ENCODE measurements around the gene ILK.

The ILK gene

DNA sequence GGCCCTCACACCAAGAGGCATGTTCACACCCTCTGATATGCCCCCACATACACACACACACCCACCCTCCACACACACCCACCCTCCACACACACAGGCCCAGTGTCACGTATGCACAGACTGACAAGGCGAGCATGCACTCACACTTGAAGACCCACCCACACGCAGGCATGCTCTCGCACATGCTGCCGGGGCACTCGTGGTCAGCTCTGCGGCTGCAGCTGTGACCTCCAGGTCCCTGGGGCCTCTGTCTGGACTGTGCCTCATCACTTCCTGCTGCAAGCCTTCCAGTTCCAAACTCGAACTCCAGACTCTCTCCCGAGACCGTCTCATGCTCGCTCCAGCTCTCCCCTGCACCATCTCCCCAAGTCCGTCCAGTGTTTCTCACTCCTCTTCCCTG lies 42.5 kb downstream of the ILK start:
- H3K36me3 Mint-ChIP-seq (ENCODE audit: low read depth) = no peaks in the 10 kb centered on the region
- no peaks in the 10 kb centered on the region for H3K27me3 Mint-ChIP-seq
- H3K9me3 Mint-ChIP-seq = no peaks in the 10 kb centered on the region
- no peak overlapping the region for H3K4me3 Mint-ChIP-seq
- no peaks in the 10 kb centered on the region for H3K4me1 Mint-ChIP-seq (ENCODE audit: low read depth)
- H3K27ac Mint-ChIP-seq = no peak overlapping the region

DNA sequence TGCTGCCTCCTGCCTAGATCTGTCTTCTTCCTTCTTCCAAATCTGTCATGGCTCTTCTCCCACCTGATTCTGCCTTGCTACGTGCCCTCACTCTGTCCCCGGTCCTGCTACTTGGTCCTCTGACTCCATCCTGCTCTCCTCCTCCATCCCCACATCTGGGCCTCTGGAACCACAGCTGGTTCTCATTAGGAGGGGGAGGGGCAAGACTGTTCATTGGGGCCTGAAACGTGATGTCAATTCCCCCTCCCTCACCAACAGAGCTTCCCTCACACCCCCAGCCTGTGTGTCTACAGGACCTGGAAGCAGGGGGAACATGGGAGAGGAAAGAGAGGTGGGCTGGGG lies 43.0 kb downstream of the ILK start:
- no peaks in the 10 kb centered on the region for H3K9me3 Mint-ChIP-seq
- H3K36me3 Mint-ChIP-seq (ENCODE audit: low read depth) = no peaks in the 10 kb centered on the region
- no peak overlapping the region for H3K4me3 Mint-ChIP-seq
- H3K27me3 Mint-ChIP-seq = no peaks in the 10 kb centered on the region
- no peaks in the 10 kb centered on the region for H3K4me1 Mint-ChIP-seq (ENCODE audit: low read depth)
- H3K27ac Mint-ChIP-seq = no peak overlapping the region

DNA sequence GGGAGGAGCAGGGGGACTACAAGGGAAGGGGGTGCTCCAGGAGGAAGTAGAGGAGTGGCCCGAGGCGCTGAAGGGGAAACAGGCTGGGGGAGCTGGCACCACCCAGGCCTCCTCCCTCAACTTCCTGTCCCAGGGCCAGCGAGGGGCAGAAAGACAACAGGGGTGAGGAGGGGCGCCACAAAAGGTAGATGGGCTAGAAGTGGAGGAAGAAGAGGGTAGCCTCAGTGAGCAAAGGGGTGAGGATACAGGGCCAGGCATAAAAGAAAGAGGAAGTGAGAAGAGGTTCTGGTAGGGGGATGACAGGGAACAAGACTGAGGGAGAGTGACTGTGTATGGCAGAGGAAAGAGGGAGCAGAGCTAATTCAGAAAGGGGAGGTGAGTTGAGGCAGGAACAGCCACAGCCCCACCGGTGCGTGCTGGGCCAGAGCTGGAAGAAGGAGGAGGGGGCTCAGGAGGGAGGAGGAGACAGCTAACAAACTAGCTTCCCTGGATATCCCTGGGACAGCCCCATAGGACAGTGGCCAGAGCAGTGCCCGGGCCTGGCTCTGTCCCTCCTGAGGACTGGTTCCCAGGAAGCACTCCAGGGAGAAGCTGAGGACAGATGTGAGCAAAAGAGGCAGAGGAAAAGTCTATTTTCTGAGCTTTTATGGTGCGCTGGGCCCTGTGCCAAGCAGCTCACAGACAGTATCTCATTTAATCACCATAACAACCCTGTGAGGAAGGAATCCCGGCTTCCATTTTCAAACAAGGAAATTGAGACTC lies 43.5 kb downstream of the ILK start:
- Mint-ChIP-seq H3K4me1 (ENCODE audit: low read depth) (no peaks in the 10 kb centered on the region), H3K4me3 (no peak overlapping the region), H3K36me3 (ENCODE audit: low read depth) (no peaks in the 10 kb centered on the region), H3K27me3 (no peaks in the 10 kb centered on the region), H3K9me3 (no peaks in the 10 kb centered on the region), H3K27ac (no peak overlapping the region)

- H3K4me1 Mint-ChIP-seq (ENCODE audit: low read depth) = no peaks in the 10 kb centered on the region
- H3K27me3 Mint-ChIP-seq = no peaks in the 10 kb centered on the region
- no peaks in the 10 kb centered on the region for H3K9me3 Mint-ChIP-seq
- H3K27ac Mint-ChIP-seq = no peak overlapping the region
- no peak overlapping the region for H3K4me3 Mint-ChIP-seq
- no peaks in the 10 kb centered on the region for H3K36me3 Mint-ChIP-seq (ENCODE audit: low read depth)
Measured at GRCh38 chr11:6647836-6648235, 44.3 kb downstream of the ILK start.

DNA sequence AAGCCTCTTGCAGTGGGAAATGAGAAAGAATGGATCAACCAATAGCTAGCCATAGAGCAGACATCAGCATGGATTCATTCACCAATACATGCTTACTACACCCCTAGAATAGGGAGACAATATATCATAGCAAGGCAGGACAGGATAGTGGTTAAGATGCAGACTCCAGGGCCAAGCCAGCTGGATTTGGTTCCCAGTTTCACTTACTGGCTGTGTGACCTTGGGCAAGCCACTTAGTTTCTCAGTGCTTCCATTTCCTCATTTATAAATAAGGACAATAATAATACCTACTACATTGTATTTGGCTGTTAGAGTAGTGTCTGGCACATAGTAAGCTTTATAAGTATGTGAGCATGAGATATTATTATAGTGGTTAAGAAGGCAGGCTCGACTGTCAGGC lies 44.9 kb downstream of the ILK start:
- H3K9me3 Mint-ChIP-seq = no peaks in the 10 kb centered on the region
- no peaks in the 10 kb centered on the region for H3K27me3 Mint-ChIP-seq
- no peak overlapping the region for H3K27ac Mint-ChIP-seq
- H3K4me1 Mint-ChIP-seq (ENCODE audit: low read depth) = no peaks in the 10 kb centered on the region
- H3K36me3 Mint-ChIP-seq (ENCODE audit: low read depth) = no peaks in the 10 kb centered on the region
- no peak overlapping the region for H3K4me3 Mint-ChIP-seq

GRCh38 chr11:6650104-6650503 lies 46.5 kb downstream of the ILK start:
- no peaks in the 10 kb centered on the region for H3K9me3 Mint-ChIP-seq
- H3K27ac Mint-ChIP-seq = no peak overlapping the region
- no peak overlapping the region for H3K4me3 Mint-ChIP-seq
- no peaks in the 10 kb centered on the region for H3K36me3 Mint-ChIP-seq (ENCODE audit: low read depth)
- H3K27me3 Mint-ChIP-seq = no peaks in the 10 kb centered on the region
- H3K4me1 Mint-ChIP-seq (ENCODE audit: low read depth) = no peaks in the 10 kb centered on the region

GRCh38 chr11:6650980-6651379 lies 47.4 kb downstream of the ILK start:
- peaks cover 1% of the 10 kb centered on the region for H3K4me1 Mint-ChIP-seq (ENCODE audit: low read depth)
- H3K9me3 Mint-ChIP-seq = no peaks in the 10 kb centered on the region
- no peaks in the 10 kb centered on the region for H3K36me3 Mint-ChIP-seq (ENCODE audit: low read depth)
- H3K27me3 Mint-ChIP-seq = peaks cover under 1% of the 10 kb centered on the region
- no peak overlapping the region for H3K27ac Mint-ChIP-seq
- H3K4me3 Mint-ChIP-seq = no peak overlapping the region

GRCh38 chr11:6652182-6652581 lies 48.6 kb downstream of the ILK start:
- Mint-ChIP-seq H3K4me1 (ENCODE audit: low read depth) (peaks cover 4% of the 10 kb centered on the region), H3K27me3 (peaks cover 13% of the 10 kb centered on the region), H3K4me3 (no peak overlapping the region), H3K36me3 (ENCODE audit: low read depth) (no peaks in the 10 kb centered on the region), H3K27ac (no peak overlapping the region), H3K9me3 (no peaks in the 10 kb centered on the region)

GRCh38 chr11:6653097-6653496 lies 49.5 kb downstream of the ILK start:
- no peak overlapping the region for H3K27ac Mint-ChIP-seq
- no peak overlapping the region for H3K4me3 Mint-ChIP-seq
- H3K9me3 Mint-ChIP-seq = no peaks in the 10 kb centered on the region
- H3K36me3 Mint-ChIP-seq (ENCODE audit: low read depth) = no peaks in the 10 kb centered on the region
- peaks cover 13% of the 10 kb centered on the region for H3K27me3 Mint-ChIP-seq
- peaks cover 4% of the 10 kb centered on the region for H3K4me1 Mint-ChIP-seq (ENCODE audit: low read depth)

DNA sequence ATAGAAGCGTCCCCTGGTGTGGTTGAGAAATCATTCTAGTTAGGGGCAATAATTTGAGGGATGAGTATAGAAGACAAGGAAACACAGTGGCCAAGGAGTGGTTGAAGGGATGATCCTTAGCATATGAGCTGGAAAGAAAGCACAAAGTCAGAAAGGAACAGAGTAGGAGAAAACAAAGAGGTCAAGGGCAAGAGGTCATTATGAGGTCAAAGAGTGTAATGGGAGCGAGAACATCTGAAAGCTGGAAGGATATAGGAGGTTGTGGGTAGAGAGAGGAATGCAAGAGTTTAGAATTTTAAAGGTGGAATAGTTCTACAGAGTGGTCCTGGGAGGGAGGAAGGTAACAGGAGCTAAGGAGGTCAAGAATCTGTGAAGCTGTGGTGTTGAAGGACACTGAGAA lies 50.1 kb downstream of the ILK start:
- H3K4me1 Mint-ChIP-seq (ENCODE audit: low read depth) = peaks cover 4% of the 10 kb centered on the region
- no peak overlapping the region for H3K27ac Mint-ChIP-seq
- peaks cover 13% of the 10 kb centered on the region for H3K27me3 Mint-ChIP-seq
- no peaks in the 10 kb centered on the region for H3K36me3 Mint-ChIP-seq (ENCODE audit: low read depth)
- H3K4me3 Mint-ChIP-seq = no peak overlapping the region
- no peaks in the 10 kb centered on the region for H3K9me3 Mint-ChIP-seq

GRCh38 chr11:6654281-6655019 lies 50.9 kb downstream of the ILK start:
- peaks cover 4% of the 10 kb centered on the region for H3K4me1 Mint-ChIP-seq (ENCODE audit: low read depth)
- no peak overlapping the region for H3K27ac Mint-ChIP-seq
- no peaks in the 10 kb centered on the region for H3K36me3 Mint-ChIP-seq (ENCODE audit: low read depth)

GRCh38 chr11:6655020-6655789 lies 51.6 kb downstream of the ILK start:
- no peaks in the 10 kb centered on the region for H3K9me3 Mint-ChIP-seq
- H3K27ac Mint-ChIP-seq = no peak overlapping the region
- peaks cover 4% of the 10 kb centered on the region for H3K4me1 Mint-ChIP-seq (ENCODE audit: low read depth)
- peaks cover 13% of the 10 kb centered on the region for H3K27me3 Mint-ChIP-seq
- H3K4me3 Mint-ChIP-seq = no peak overlapping the region
- H3K36me3 Mint-ChIP-seq (ENCODE audit: low read depth) = no peaks in the 10 kb centered on the region

More at GRCh38 chr11:6654281-6655019, 50.9 kb downstream of the ILK start:
- Mint-ChIP-seq H3K4me3 (no peak overlapping the region), H3K27me3 (peaks cover 13% of the 10 kb centered on the region), H3K9me3 (no peaks in the 10 kb centered on the region)

DNA sequence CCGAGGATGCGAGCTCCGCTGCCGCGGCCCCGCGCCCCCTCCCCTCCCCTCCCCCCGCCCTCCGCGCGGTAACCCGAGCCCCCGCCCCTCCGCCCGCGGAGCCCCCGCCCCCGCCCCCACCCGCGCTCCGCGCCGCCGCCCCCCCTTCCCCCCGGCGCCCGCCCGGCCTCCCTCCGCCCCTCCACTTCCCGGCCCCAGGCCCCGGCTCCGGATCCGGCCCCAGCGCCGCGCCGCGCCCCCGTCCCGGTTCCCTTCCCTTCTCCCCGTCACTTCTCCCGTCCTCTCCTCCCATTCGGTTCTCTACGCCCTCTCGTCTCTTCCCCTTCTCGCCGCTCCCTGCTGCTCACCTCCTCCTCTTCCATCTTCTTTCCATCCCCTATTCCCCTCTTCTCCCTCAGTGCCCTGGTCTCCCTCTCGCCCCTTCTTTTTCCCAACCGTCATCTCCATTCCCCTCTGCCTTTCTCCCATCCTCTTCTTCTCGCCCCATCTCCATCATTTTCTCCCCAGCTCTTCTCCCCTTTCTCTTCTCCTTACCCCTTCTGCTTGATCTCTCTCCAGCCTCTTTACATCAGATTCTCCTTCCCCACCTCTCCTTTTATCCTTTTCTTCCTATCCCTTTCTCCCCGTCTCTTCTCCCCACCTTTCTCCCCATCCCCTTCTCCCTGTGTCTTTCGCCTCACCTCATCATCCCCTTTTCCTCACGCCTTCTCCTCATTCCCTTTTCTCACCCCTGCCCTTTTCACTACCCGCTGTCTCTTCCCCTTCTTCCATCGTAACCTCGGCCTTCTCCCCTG lies 52.4 kb downstream of the ILK start, which contains the start of gene DCHS1:
DCHS1 (minus strand) TSS at position 20 of the 794 bp plus-strand sequence. CDS start 14,196 bp downstream, outside the sequence.
- peak within 1 kb of the TSS; percentile 46 for H3K27ac Mint-ChIP-seq
- H3K9me3 Mint-ChIP-seq = no peaks in the 10 kb centered on the region
- peaks cover 4% of the 10 kb centered on the region for H3K4me1 Mint-ChIP-seq (ENCODE audit: low read depth)
- peak within 1 kb of the TSS; percentile 45 for H3K4me3 Mint-ChIP-seq
- H3K27me3 Mint-ChIP-seq = peaks cover 13% of the 10 kb centered on the region
- no peaks in the 10 kb centered on the region for H3K36me3 Mint-ChIP-seq (ENCODE audit: low read depth)

DNA sequence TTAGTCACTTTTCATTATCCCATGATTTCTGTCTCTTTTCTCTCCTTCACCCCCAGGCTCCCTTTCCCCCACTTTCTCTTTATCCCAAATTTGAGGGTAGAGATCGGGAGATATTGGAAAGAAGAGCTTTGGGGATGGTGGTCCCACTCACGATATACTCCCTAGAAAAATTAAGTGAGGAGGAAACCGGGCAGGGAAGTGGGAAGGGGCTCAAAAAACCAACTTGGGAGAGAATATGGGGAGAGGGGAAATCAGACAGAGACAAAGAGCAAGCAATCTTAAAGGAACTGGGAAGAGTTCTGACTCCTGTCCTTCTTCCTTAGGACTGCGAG lies 53.0 kb downstream of the ILK start:
- H3K27me3 Mint-ChIP-seq = peaks cover 13% of the 10 kb centered on the region
- no peaks in the 10 kb centered on the region for H3K36me3 Mint-ChIP-seq (ENCODE audit: low read depth)
- H3K4me1 Mint-ChIP-seq (ENCODE audit: low read depth) = peaks cover 4% of the 10 kb centered on the region
- no peaks in the 10 kb centered on the region for H3K9me3 Mint-ChIP-seq
- peak overlapping the region; percentile 46 for H3K27ac Mint-ChIP-seq
- H3K4me3 Mint-ChIP-seq = no peak overlapping the region

Data from stimulated activated naive CD8-positive, alpha-beta T cell treated with anti-CD3 and anti-CD28 coated beads, Interleukin-15, Interleukin-2, amounts not matched to agents 100 ng/mL and 50 ng/mL, for 24 hours (primary cell).